HT1080 (cell line): Measurements from ENCODE around the gene SUSD3. TPM values are rescaled to one million over a fixed set of nuclear protein-coding genes. Genes with fewer than 3 reads are reported as not detected.

Experiments
- DNase-seq: peaks from one replicate; pipeline ENCODE4 v3.0.0-alpha.2; 2015; ENCODE audit warnings: low read depth
- total RNA-seq: library from RNA; depleted of rRNA; stranded (reverse); fragments of >200 nt; shearing (Covaris generic); gene quantifications from 2 replicates; pipeline ENCODE4 v1.2.3, GENCODE V29; 2014

The SUSD3 gene
- total RNA-seq, 1 experiment from 2014 or later: not detected

- DNase-seq: no peak
Observed at GRCh38 chr9:93072383-93072795, 13.9 kb downstream of the SUSD3 start.

GRCh38 chr9:93076101-93076791 lies 17.7 kb downstream of the SUSD3 start:
- DNase-seq: no peak

- no peak for DNase-seq
Observed at GRCh38 chr9:93076792-93077128, 18.3 kb downstream of the SUSD3 start.

GRCh38 chr9:93077367-93077766 lies 18.9 kb downstream of the SUSD3 start:
- no peak for DNase-seq

GRCh38 chr9:93077811-93078210 lies 19.3 kb downstream of the SUSD3 start:
- no peak for DNase-seq

GRCh38 chr9:93079371-93079770 lies 20.9 kb downstream of the SUSD3 start:
- DNase-seq: no peak

GRCh38 chr9:93080406-93080805 lies 21.9 kb downstream of the SUSD3 start:
- DNase-seq: no peak

- DNase-seq: no peak
Observed at GRCh38 chr9:93081081-93081529, 22.6 kb downstream of the SUSD3 start.

- no peak for DNase-seq
Observed at GRCh38 chr9:93081931-93082330, 23.4 kb downstream of the SUSD3 start.

- DNase-seq: no peak
Observed at GRCh38 chr9:93082841-93083411, 24.4 kb downstream of the SUSD3 start.

GRCh38 chr9:93083592-93084470 lies 25.3 kb downstream of the SUSD3 start:
- DNase-seq: no peak

GRCh38 chr9:93084471-93084881 lies 26.0 kb downstream of the SUSD3 start:
- no peak for DNase-seq

- no peak for DNase-seq
Observed at GRCh38 chr9:93085676-93086075, 27.2 kb downstream of the SUSD3 start.

GRCh38 chr9:93086447-93087224 lies 28.1 kb downstream of the SUSD3 start:
- DNase-seq: no peak

- DNase-seq: no peak
Observed at GRCh38 chr9:93087971-93088655, 29.6 kb downstream of the SUSD3 start.

GRCh38 chr9:93088656-93089015 lies 30.1 kb downstream of the SUSD3 start:
- DNase-seq: no peak

- no peak for DNase-seq
Observed at GRCh38 chr9:93089024-93089423, 30.5 kb downstream of the SUSD3 start.

- DNase-seq: no peak
Observed at GRCh38 chr9:93089481-93089991, 31.0 kb downstream of the SUSD3 start.

GRCh38 chr9:93090091-93090655 lies 31.7 kb downstream of the SUSD3 start:
- no peak for DNase-seq

- no peak for DNase-seq
Observed at GRCh38 chr9:93091056-93091452, 32.6 kb downstream of the SUSD3 start.
